Adrenal gland (tissue), 12 donors: ENCODE data around the gene RAB3IL1. TPM values are rescaled to one million over a fixed set of nuclear protein-coding genes. Genes with fewer than 3 reads are reported as not detected.

Experiments
- DNase-seq, 7 donors: peaks; one replicate each; pipeline ENCODE4 v3.0.0-alpha.2; 2019 to 2020
- H3K27ac ChIP-seq, 5 donors: fragments of 200-600 bp; sonication (generic) in 4 of 5; 1 replicate in 3 of 5; 2 replicates in 2 of 5; pipeline versions ENCODE4 v1.5.1 to v1.8.0; 2016 to 2020; ENCODE audit warnings: mild to moderate bottlenecking in 1 of 5
- H3K27me3 ChIP-seq: fragments of 200-600 bp; 2 replicates; pipeline ENCODE4 v1.8.0; 2021
- H3K36me3 ChIP-seq, 2 donors: fragments of 200-600 bp; replicated peaks in 1 of 2; 1 replicate in 1 of 2; 2 replicates in 1 of 2; pipeline versions ENCODE4 v1.5.1 to v1.8.0; 2018 to 2022
- H3K4me1 ChIP-seq, 2 donors: fragments of 200-600 bp; replicated peaks in 1 of 2; 1 replicate in 1 of 2; 2 replicates in 1 of 2; pipeline versions ENCODE4 v1.5.1 to v1.8.0; 2018 to 2021
- H3K4me3 ChIP-seq, 4 donors: fragments of 200-600 bp; sonication (generic) in 3 of 4; one replicate each; pipeline ENCODE4 v1.5.1; 2016 to 2018
- H3K9me3 ChIP-seq, 3 donors: fragments of 200-600 bp; sonication (generic) in 1 of 3; replicated peaks in 1 of 3; 1 replicate in 2 of 3; 2 replicates in 1 of 3; pipeline versions ENCODE4 v1.5.1 to v1.8.0; 2016 to 2021
- CTCF ChIP-seq, 6 experiments: fragments of 450-650 bp in 4 of 6; fragments of 200-600 bp in 2 of 6; sonication (generic) in 1 of 6; IDR thresholded peaks; 1 replicate in 5 of 6; 2 replicates in 1 of 6; pipeline versions ENCODE4 v1.5.1 to v1.8.0; 2016 to 2021; ENCODE audit warnings: antibody characterized with exemption in 6 of 6, mild to moderate bottlenecking in 2 of 6, moderate library complexity in 1 of 6
- POLR2A ChIP-seq, 2 donors: fragments of 450-650 bp; IDR thresholded peaks; one replicate each; pipeline ENCODE4 v1.6.1; 2017; ENCODE audit warnings: antibody characterized with exemption in 2 of 2, mild to moderate bottlenecking in 2 of 2, moderate library complexity in 1 of 2
- WGBS, 4 donors: extraction: QIAGEN DNeasy Blood & Tissue Kit in 2 of 4; methylation state at CpG; one replicate each; pipeline versions ENCODE4 v1.1.5 to v1.1.7; 2013 to 2017; 5-methylcytosine and 5-hydroxymethylcytosine counted together
- intact Hi-C, 2 donors: fragments of 100-400 bp; cut with DNase I; formaldehyde crosslinking; loops; one replicate each; pipeline versions ENCODE4 v1.14.1 to v1.15.0; 2022 to 2023
- polyA plus RNA-seq, 3 donors: library from polyadenylated mRNA; stranded (reverse); fragments of 200-250 nt in 2 of 3; fragments of 350-450 nt in 1 of 3; fragmentation: Illumina TruSeq in 1 of 3; extraction: RNeasy Lipid Tissue Mini Kit (QIAGEN cat#74804) in 1 of 3; gene quantifications; one replicate each; pipeline ENCODE4 v1.2.3, GENCODE V29; 2013 to 2014
- total RNA-seq, 9 donors: library from RNA; depleted of rRNA in 4 of 9; stranded (reverse); fragments of >200 nt in 4 of 9; fragments of 120-200 nt in 1 of 9; fragmentation: NEBNext Ultra II Directional in 1 of 9; extraction: Animal tissue kit (Norgen Biotek cat#: 25700) in 1 of 9; gene quantifications; one replicate each; pipeline versions ENCODE4 v1.1.0 to v1.2.4, GENCODE V29; 2013 to 2023
- donor health status: healthy with polysubstance abuse.
- donor health status: Bipolar disorder and iron deficiency.
- donor health status: DM: yes; HTN: yes; CAD: no.
- donor health status: DM: no; HTN: no; CAD: no.
- donor health status: DM: no; HTN: no; CAD: no.
- donor health status: DM: yes; HTN: yes; CAD: no.

RAB3IL1 gene
- total and polyA plus RNA-seq, 12 donors: 2.4 to 23.7 (median 17.5) TPM

GRCh38 chr11:61870541-61871031 is 46.8 kb downstream of the RAB3IL1 start:
- TF ChIP-seq CTCF (IDR thresholded peaks at IDR 0.05) (no peak), POLR2A (IDR thresholded peaks at IDR 0.05) (no peak)
- DNase-seq: no peak
- Histone ChIP-seq H3K27ac (peak overlapping the region in 3 of 5 donors; percentile 26 to 60 (median 52)), H3K36me3 (peaks cover 0 to 7% of the 10 kb centered on the region in 2 donors), H3K9me3 (no peaks in the 10 kb centered on the region), H3K4me1 (peaks cover 6 to 10% of the 10 kb centered on the region in 2 donors), H3K27me3 (no peaks in the 10 kb centered on the region), H3K4me3 (no peak overlapping the region)
- intact Hi-C loops: no loop called here
- 33 to 54% (median 50%) methylated on average over 9 to 10 of the region's 10 CpGs for WGBS, 4 donors

GRCh38 chr11:61869708-61870451 is 47.5 kb downstream of the RAB3IL1 start:
- H3K4me3 ChIP-seq: no peak overlapping the region
- no peaks in the 10 kb centered on the region for H3K9me3 ChIP-seq
- DNase-seq: peak in 1 of 7 donors; percentile 50
- H3K4me1 ChIP-seq: peaks cover 6 to 12% of the 10 kb centered on the region in 2 donors
- 56 to 67% (median 58%) methylated on average over 8 to 21 of the region's 21 CpGs for WGBS, 4 donors
- H3K36me3 ChIP-seq: peaks cover 0 to 14% of the 10 kb centered on the region in 2 donors
- intact Hi-C loops: no loop called here
- TF ChIP-seq CTCF (IDR thresholded peaks at IDR 0.05) (no peak), POLR2A (IDR thresholded peaks at IDR 0.05) (no peak)
- no peaks in the 10 kb centered on the region for H3K27me3 ChIP-seq
- H3K27ac ChIP-seq: peak overlapping the region in 3 of 5 donors; percentile 26 to 60 (median 52)

- TF ChIP-seq POLR2A (IDR thresholded peaks at IDR 0.05) (no peak), CTCF (IDR thresholded peaks at IDR 0.05) (no peak)
- H3K4me1 ChIP-seq: peaks cover 6 to 12% of the 10 kb centered on the region in 2 donors
- WGBS, 4 donors: 44 to 75% (median 53%) methylated on average over 3 to 4 of the region's 4 CpGs
These were observed 48.0 kb downstream of the RAB3IL1 start for GRCh38 chr11:61869429-61869707.

GRCh38 chr11:61868571-61869428 is 48.6 kb downstream of the RAB3IL1 start:
- DNase-seq: no peak
- Histone ChIP-seq H3K4me3 (no peak overlapping the region), H3K27ac (peak overlapping the region in 3 of 5 donors; percentile 26 to 60 (median 52)), H3K4me1 (peaks cover 6 to 12% of the 10 kb centered on the region in 2 donors), H3K9me3 (no peaks in the 10 kb centered on the region), H3K27me3 (no peaks in the 10 kb centered on the region), H3K36me3 (peaks cover 0 to 25% of the 10 kb centered on the region in 2 donors)
- WGBS, 4 donors: 65 to 76% (median 70%) methylated on average over 2 to 14 of the region's 14 CpGs
- intact Hi-C loops: no loop called here
- TF ChIP-seq POLR2A (IDR thresholded peaks at IDR 0.05): no peak
- TF ChIP-seq CTCF (IDR thresholded peaks at IDR 0.05): no peak

More at GRCh38 chr11:61869429-61869707, 48.0 kb downstream of the RAB3IL1 start:
- Histone ChIP-seq H3K27ac (peak overlapping the region in 3 of 5 donors; percentile 26 to 60 (median 52)), H3K4me3 (no peak overlapping the region), H3K36me3 (peaks cover 0 to 19% of the 10 kb centered on the region in 2 donors), H3K9me3 (no peaks in the 10 kb centered on the region), H3K27me3 (no peaks in the 10 kb centered on the region)
- intact Hi-C loops: no loop called here
- DNase-seq: no peak
